Measurements from ENCODE around the gene LGALS4. TPM values are rescaled to one million over a fixed set of nuclear protein-coding genes. Genes with fewer than 3 reads are reported as not detected.

Gene LGALS4
- total RNA-seq, 1 experiment from 2014 or later, result not detected

Other genes starting within 250 kb of the LGALS4 start
- not detected in 2 replicates for gene MAP4K1, start 195.0 kb downstream of the LGALS4 start, total RNA-seq (2014; rRNA removed; shearing (Covaris generic))
- 353 and 543 TPM in 2 replicates for gene EIF3K, start 193.8 kb downstream of the LGALS4 start, total RNA-seq (2014; rRNA removed; shearing (Covaris generic))
- 193 and 399 TPM in 2 replicates for gene ACTN4, start 165.3 kb downstream of the LGALS4 start, total RNA-seq (2014; rRNA removed; shearing (Covaris generic))
- not detected in 2 replicates for gene CAPN12, start 68.5 kb downstream of the LGALS4 start, total RNA-seq (2014; rRNA removed; shearing (Covaris generic))
- not detected in 2 replicates for gene LGALS7, start 39.4 kb downstream of the LGALS4 start, total RNA-seq (2014; rRNA removed; shearing (Covaris generic))
- not detected in 2 replicates for gene LGALS7B, start 23.7 kb downstream of the LGALS4 start, total RNA-seq (2014; rRNA removed; shearing (Covaris generic))
- 48.3 and 64.8 TPM in 2 replicates for gene ECH1, start 18.8 kb upstream of the LGALS4 start, total RNA-seq (2014; rRNA removed; shearing (Covaris generic))
- 266 and 343 TPM in 2 replicates for gene HNRNPL, start 37.0 kb upstream of the LGALS4 start, total RNA-seq (2014; rRNA removed; shearing (Covaris generic))
- 0.84 TPM in 1 of 2 replicates, not detected in the other for gene RINL, start 65.3 kb upstream of the LGALS4 start, total RNA-seq (2014; rRNA removed; shearing (Covaris generic))
- gene SIRT2, start 86.7 kb upstream of the LGALS4 start, total RNA-seq (2014; rRNA removed; shearing (Covaris generic)), result 48.8 and 75.6 TPM in 2 replicates
- 19.3 and 29.8 TPM in 2 replicates for gene NFKBIB, start 87.0 kb upstream of the LGALS4 start, total RNA-seq (2014; rRNA removed; shearing (Covaris generic))
- gene CCER2, start 99.2 kb upstream of the LGALS4 start, total RNA-seq (2014; rRNA removed; shearing (Covaris generic)), result not detected in 2 replicates
- gene SARS2, start 117.8 kb upstream of the LGALS4 start, total RNA-seq (2014; rRNA removed; shearing (Covaris generic)), result 17.0 and 19.9 TPM in 2 replicates
- gene MRPS12, start 118.0 kb upstream of the LGALS4 start, total RNA-seq (2014; rRNA removed; shearing (Covaris generic)), result 60.6 and 60.7 TPM in 2 replicates
- 3.9 and 21.0 TPM in 2 replicates for gene FBXO17, start 162.8 kb upstream of the LGALS4 start, total RNA-seq (2014; rRNA removed; shearing (Covaris generic))
- gene FBXO27, start 219.6 kb upstream of the LGALS4 start, total RNA-seq (2014; rRNA removed; shearing (Covaris generic)), result 1.5 TPM in 1 of 2 replicates, not detected in the other

Measured in SJSA1 (cell line).